DMS79 (cell line): ENCODE data around the gene XPA.
"Not testable (repeated sequence)": the region's sequence is repeated elsewhere in the genome, so short reads cannot be mapped to it uniquely, and the experiment has no call there.

Experiments used
- DNase-seq: peaks from one replicate; lab custom pipeline; 2025; lab: John Stamatoyannopoulos, UW

Gene XPA

DNA sequence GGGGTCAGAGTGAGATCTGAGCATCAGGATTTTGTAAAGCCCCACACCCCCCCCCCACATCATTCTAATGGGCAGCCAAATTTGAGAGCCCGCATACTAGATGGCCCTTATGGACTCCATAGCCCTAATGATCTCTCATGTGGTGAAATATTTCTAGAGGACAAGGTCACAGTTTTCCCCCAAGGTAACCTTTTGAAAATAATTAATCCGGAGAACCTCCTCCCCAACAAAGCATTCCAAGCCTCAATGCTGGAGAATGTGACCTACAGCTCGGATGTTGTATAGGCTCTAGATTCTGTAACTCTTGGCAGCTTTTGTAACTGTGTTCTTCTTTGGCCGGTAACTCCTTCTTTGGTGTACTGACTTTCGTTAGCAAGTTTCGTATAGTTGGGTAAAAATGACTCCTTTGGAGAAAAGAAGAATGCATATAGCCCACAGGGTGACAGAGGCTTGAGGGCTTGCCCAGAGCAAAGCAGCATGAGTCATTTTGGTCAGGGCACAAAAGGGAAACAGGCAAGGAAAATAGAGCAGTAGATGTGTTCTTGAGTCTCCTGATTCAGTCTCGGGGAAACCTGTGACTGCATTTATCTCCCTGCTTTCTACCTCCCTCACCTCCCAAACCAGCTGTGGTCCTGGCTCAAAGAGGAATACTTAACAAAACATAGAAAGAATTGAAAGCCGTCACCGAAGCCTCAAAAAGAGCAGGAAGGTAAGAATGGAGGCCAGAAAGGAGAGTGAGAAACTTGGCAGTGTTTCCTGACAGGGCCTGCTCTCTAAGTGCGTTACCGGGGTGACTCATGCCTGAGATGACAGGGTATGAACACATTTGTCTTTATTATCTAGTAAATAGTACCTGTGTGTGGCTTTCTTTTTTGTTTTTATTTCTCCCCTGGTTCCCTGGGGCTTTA lies 6.6 kb upstream of the XPA start:
- DNase-seq = peak; percentile 23

DNA sequence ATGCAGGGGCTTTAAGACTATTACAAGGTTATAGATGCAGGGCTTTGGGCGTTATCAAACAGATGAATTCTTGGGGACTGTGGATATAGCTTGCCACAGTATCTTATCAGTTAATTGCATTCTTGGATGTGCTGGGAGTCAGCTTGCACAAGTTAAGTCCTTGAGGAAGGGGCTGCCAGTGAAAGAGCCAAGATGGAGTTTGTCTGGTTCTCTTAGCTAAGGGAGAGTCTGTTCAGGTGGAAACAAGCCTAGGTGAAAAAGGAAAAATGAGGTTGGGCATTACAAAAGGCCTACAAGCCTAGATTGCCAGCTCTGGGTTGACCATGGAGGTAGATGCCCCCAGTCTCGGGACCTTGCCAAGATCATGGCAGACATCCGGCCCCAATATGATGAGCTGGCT lies 2.7 kb upstream of the XPA start:
- not testable (repeated sequence) for DNase-seq

DNA sequence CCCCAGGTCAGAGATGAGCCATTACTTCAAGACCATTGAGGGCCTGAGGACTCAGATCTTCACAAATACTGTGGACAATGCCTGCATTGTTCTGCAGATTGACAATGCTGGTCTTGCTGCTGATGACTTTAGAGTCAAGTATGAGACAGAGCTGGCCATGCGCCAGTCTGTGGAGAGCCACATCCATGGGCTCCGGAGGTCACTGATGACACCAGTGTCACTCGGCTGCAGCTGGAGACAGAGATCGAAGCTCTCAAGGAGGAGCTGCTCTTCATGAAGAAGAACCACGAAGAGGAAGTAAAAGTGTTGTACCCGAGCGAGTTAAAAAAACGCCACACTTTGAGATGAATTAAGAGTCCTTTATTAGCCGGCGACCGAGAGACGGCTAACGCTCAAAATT lies 2.1 kb upstream of the XPA start:
- DNase-seq = not testable (repeated sequence)

DNA sequence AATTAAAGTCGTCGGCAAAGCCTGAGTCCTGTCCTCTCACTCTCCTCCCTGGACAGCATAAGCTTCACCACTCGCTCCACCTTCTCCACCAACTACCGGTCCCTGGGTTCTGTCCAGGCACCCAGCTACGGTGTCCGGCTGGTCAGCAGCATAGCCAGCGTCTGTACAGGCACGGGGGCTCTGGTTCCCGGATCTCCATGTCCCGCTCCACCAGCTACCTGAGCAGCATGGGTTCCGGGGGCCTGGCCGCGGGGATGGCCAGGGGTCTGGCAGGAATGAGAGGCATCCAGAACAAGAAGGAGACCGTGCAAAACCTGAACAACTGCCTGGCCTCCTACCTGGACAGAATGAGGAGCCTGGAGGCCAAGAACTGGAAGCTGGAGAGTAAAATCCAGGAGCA lies 1.7 kb upstream of the XPA start:
- DNase-seq = no peak

DNA sequence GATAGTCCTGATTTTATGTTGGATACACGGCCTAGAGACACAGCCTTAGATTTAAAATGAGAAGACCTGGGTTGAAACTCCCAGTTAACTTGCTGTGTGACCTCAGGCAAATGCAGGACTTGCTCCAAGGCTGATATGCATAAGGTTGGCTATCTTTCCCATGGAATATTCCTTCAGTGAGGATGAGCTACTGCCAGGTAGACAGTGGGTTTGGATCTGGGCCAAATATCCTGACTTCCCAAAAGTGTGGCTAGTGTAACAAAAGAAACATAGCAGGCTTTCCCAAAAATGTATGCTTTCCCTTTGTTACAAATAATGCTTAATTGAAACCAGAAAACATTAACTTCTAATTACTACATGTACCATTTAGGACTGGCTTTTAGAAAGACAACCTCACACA lies 697 bp upstream of the XPA start:
- no peak for DNase-seq

DNA sequence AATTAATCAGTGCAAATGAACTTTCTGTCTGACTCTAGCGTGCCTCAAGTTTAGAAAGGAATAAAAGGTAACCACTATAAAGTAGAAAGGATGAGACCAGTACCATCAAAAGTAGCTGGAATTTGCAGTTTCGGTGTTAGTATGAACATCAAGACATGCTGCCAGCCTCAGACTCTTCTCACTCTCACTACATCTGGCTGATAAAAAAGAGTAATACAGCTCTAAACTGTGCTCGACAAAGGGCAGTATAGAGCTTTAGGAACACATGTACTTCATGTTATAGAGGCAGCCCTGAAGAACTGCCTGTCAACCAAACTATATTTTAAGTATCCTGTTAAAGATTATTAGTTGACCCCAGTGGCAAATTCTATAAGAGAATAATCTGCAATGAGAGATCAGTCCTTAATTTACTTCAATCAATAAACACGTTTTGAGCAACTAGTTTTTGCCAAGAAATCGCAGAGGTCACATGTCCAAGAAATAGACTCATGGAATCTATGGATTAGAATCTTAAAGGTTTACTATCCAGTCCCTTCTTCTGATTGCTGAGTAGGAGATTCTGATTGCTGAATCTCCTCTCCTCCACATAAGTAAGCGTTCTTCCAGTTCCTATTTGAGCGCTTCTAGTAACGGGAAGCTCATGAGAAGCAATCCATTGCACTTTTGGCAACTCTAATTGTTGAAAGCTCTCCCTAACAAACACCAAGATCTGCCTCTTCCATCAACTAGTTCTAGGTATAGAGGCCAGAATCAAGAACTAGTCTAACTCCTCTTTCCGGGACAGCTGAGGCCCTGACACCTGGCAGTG lies 941 bp downstream of the XPA start:
- no peak for DNase-seq

DNA sequence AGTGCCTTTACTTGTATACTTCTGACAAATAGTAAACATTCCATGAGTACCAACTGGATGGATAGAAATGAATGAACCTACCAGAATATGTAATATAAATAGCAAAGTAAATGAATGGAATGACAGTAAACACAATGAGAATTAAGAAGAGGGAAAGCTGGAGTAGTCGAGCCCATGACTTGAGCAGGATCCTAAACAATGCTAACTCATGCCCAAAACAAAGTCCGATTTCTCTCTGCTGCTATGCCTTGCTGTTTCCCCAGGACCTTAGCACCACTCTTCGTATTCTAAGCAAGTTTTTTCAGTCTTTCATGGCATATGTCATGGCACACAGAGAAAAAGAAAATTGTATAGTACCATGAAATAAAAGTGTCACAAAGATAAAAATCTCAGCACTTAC lies 1.8 kb downstream of the XPA start:
- no peak for DNase-seq

DNA sequence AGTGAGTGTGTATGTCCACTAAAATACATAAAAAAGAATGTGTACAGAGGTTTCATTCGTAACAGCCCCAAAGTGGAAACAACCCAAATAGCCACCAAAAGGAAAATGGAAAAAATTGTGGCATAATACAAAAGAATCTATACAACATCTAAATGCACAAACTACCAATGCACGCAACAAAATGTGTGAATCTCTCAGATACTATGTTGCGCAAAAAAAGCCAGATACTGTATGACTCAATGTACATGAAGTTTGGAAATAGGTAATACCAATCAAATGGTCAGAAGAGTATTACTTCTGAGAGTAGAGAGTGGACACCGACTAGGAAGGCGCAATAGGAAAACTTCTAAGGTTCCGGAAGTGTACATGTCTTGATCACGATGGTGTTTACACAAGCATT lies 2.4 kb downstream of the XPA start:
- DNase-seq = no peak

DNA sequence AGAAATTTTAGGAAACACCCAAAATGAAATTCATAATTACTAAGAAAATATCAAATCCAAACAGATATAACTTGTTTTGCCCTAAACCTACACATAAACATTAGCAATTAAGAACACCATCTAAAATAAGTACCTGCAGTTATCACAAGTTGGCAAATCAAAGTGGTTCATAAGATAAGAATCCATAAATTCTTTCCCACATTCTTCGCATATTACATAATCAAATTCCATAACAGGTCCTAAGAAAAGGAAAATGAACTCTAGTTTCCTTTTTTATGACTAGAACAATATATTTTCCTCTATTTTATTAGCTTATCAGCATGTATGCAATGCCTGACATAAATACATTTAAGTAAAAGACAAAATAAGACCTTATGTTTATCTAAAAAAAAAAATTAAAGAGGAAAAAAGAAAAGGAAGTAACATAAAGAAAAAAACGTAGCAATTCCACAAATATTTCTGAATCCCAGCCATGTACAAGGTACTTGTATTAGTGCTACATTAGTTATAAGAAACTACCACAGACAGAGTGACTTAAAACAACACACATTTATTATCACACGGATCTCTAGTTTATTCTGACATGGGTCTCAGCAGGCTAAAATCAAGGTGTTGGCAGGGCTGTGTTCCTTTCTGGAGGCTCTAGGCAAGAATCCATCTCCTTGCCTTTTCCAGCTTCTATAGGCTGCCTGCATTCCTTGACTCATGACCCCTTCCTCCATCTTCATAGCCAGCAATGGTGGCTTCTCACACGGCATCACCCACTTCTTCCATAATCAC lies 7.5 kb downstream of the XPA start:
- DNase-seq = no peak

DNA sequence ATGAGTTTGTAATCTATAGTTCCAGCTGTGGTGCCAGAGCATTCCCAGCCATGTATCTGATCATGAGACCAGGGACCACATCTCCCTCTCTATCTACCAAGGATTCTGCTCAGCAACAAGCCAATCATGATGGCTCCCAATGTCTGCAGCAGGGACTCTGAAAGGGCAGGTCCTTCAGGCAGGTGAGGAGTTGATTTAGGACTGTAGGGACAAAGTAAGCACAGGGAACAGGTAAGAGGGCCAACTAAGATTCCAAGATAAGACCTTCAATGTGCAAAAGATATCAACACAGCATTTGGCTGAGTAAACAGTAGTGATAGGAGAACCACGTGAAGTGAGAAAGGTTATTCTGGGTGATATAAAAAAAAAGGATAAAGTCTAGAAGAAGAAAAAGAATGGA lies 8.5 kb downstream of the XPA start:
- no peak for DNase-seq

DNA sequence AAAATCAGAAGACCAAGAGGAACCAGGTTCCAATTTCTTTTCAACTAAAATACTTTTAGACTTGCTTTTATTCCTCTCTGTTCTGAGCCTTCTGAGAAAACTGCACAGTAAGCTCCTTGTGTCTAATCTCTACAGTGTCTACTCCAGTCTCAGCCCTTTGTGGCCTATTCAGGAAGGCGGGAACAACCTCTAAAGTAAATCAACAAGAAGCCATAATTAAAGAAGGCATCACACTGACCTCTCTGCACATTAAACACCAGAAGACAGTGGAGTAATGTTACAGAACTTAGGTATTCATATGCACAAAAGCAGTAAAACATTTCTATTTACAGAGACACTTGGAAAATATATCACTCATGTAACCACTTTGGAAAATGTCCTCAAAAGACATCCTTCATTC lies 14.9 kb downstream of the XPA start:
- DNase-seq = no peak

DNA sequence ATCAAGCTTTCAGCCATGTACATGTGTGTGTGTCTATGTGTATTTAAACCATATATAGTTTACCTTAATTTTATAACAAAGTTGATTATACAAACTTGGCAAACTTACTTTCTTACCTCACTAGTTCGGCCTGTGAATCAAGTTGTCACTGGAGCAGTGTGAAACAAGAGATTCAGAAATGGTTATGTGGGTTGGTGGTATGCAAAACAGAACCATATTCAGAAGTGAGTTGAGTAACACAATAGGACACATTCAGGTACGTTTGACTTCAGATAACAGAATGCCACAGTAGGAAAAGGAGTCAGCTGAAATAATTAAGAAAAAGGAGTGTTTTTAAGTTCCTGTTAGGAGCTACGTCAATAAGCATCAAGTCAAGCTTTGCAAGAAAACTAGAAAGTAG lies 21.5 kb downstream of the XPA start:
- DNase-seq = no peak

DNA sequence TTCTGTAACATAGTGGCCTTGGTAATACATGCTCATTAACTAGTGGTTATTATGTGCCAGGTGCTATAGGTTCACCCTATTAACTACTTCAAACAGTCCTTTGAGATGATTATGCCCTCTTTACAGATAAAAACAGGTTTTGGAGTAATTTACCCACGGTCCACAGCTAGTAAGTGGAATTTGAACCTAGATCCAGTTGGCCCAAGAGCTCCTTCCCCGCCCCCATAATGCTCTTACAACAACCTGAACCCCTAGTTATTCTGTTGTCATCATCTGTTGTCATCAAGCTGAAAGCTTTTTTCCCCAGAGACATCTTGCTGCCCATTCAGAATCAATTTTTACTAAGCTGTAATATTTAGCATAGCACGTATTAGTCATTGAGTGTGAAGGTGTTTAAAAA lies 23.2 kb downstream of the XPA start:
- no peak for DNase-seq

DNA sequence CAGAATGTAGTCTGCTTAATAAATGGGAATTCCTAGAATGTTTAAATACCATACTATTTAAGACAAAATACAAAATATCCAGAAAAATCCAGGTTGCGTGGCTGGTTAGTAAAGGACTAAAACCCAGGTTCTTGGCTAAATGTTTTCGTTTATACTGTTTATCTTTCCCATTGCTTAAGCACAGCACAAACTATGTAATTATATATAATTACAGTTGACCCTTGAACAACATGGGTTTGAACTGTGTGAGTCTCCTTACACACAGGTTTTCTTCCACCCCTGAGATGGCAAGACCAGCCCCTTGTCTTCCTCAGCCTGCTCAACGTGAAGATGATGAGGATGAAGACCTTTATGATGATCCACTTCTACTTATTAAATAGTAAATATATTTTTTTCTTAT lies 24.7 kb downstream of the XPA start:
- DNase-seq = no peak

DNA sequence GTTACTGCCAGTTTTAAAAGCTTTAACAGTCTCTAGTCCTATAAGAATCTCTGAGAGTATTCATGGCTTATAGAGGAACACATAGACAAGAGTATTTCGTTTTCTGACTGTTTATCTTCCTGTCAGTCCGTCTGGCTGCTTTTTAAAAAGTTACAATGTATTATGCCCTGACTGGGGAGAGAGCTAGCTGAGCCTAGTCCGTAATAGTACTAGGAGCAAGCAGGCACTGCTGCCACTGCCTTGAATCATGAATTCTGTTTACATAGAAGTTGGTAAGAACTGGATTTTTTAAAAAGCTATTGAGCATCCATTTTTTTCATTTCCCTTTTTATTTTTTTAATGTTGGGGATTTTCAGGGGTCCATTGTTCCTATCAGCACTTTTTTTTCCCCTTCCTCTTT lies 26.6 kb downstream of the XPA start:
- DNase-seq = no peak

DNA sequence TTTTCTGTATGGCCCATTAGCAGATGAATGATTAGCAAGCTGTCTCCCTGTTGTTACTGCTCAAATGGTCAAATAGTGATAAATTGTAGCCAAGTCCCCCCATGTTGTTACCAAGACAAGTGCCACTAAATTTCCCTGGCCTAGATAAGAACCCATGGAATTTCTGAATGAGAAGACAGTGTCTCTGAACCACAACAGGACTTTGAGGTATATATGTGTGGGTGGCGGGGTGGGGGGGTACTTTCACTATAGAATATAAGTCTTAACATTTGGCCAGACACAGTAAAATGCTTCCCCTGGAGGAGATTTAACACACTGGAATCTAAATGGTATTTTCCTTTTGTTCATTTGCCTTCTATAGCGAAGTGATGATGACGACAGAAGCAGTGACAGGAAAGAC lies 28.7 kb downstream of the XPA start:
- DNase-seq = no peak

DNA sequence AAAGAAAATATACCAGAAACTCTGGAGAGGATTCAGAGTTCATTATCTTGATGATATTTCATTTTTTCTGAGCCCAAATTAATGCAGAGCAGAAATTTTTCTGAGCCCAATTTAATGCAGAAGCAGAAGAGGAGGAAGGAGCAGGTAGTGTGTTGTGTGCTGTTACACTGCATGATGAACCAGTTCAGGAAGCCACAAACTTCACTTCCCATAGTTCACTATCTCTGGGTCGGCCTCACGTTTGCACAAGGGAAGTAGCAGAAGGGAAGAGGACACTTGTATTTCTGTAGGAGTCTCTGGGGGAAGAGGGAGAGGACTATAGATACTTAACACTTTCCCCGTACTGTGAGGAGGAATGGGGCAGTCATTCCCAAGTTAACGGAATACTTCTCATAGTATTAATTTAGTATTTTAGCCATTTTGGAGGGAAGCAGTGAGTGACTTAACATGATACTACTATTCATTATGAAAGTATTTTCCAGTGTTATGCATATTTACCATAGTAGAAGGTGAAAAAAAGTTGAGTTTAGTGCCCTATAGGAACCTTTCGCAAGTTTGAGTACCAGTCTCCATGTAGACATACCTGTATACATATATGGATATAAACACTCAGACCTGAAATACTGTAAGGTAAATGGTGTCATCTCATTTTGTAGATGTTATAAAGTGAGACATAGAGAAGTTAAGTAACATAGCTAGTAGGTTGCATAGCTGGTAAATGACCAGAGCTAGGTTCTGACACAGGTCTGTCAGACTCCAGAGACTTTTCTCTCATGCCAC lies 30.0 kb downstream of the XPA start:
- DNase-seq = no peak

DNA sequence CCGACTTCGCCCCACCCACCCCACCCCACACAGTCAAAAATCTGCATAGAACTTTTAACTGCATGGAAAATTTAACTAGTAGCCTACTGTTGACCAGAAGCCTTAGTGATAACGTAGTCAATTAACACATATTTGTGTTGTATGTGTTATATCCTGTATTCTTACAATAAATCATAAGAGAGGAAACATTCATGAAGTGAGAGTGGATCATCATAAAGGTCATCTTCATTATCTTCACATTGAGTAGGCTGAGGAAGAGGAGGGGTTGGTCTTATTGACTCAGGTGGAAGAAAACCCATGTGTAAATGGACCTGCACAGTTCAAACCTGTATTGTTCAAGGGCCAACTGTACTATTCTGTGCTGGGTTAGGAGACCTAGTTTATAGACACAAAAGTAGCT lies 31.4 kb downstream of the XPA start:
- no peak for DNase-seq

DNA sequence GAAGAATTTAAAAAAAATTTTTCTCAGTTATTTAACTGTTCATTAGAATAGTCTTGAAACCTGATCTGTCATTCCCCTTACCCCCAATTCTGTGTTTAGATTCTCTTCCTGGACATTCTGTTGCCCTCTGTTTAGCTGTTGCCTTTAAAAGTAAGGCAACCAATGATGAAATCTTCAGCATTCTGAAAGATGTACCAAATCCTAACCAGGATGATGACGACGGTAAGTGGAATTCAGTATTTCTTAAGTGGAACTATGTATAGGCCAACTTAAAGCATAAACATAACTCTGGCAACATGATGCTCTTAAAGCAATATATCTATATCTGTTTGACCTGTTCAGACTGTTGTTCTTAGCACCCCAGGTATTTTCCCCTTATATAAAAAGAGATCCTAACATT lies 36.3 kb downstream of the XPA start:
- DNase-seq = no peak

DNA sequence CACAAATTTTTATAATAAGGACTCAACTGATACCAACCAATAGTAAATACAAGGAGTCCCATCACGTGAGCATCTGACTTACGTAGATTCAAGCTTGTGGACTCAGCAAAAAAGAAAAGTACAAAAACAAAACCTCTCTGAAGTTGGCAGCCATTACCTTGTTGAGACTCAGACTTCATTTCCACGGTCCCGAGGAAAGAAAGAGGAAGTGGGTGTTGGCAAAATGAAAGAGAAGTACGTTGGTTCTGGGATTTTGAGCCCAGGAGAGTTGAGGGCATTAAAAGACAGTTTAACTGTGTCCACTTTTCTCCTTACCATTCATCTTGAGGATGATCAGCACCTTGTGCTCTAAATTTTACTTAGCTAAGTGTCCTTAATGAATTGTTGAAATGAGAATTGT lies 36.8 kb downstream of the XPA start:
- no peak for DNase-seq

DNA sequence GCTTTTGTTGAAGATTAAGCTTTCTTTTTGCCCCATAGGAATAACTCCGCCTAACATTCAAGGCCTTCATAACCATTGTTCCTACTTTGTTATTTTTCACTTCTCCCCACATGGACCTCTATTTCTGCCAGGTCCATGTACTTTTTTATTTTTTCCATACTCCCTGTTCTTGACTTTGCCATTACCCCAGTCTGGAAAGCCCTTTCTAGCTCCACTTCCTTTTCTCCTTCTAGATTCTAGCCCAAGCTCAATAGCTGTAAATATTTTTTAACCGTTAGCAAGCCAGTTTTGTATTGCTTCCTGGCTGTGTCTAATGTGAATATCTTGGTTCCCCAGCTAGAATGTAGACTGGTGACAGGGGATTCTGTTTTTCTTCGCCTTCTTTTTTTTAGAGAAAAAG lies 37.4 kb downstream of the XPA start:
- no peak for DNase-seq

DNA sequence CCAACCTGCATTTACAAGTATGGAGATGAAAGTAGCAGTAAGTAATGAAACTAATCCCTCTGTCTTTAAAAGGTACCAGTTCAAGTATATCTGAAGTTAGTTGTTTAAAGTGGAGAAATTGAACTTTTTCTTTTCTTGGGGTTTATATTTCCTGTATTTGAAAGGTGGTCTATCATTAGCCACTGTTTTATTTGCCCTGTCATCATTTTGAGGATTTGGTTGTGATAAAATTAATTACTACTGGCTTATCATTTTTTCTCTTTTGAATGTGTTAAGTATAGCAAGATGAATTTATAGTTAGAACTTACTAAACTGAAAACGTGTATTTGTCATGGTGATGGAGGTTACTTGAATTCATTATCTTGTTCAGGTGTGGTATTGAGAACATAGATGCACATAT lies 38.4 kb downstream of the XPA start:
- DNase-seq = no peak
